Hepatocyte (in vitro differentiated cells): ENCODE measurements around the gene KIF26B.

Source experiments
- CTCF ChIP-seq: fragments of 200-600 bp; sonication (generic); IDR thresholded peaks from 2 replicates; pipeline ENCODE4 v1.5.1; 2016; ENCODE audit warnings: antibody characterized with exemption, mild to moderate bottlenecking; ENCODE audit not compliant: poor library complexity
- EZH2 ChIP-seq: fragments of 200-600 bp; sonication (generic); IDR thresholded peaks from 2 replicates; pipeline ENCODE4 v1.6.1; 2016; ENCODE audit warnings: antibody characterized with exemption, mild to moderate bottlenecking, borderline replicate concordance

- no peak for TF ChIP-seq CTCF
- TF ChIP-seq EZH2: no peak
Observed at GRCh38 chr1:245246433-245246832, 91.6 kb downstream of the KIF26B start.
